Osteocyte (in vitro differentiated cells): ENCODE results near the gene RS1. TPM values are rescaled to one million over a fixed set of nuclear protein-coding genes. Genes with fewer than 3 reads are reported as not detected.

ENCODE experiments used
- DNase-seq: peaks from one replicate; pipeline ENCODE4 v3.0.0; 2021; ENCODE audit warnings: mixed read lengths; ENCODE audit not compliant: unreplicated experiment; ENCODE audit errors: extremely low spot score
- H3K27ac Mint-ChIP-seq: one replicate; pipeline ENCODE4 v1.8.0; 2021; ENCODE audit warnings: mild to moderate bottlenecking, mixed read lengths; ENCODE audit not compliant: unreplicated experiment
- H3K27me3 Mint-ChIP-seq: one replicate; pipeline ENCODE4 v1.8.0; 2021; ENCODE audit warnings: mixed read lengths; ENCODE audit not compliant: unreplicated experiment
- H3K36me3 Mint-ChIP-seq: one replicate; pipeline ENCODE4 v1.8.0; 2021; ENCODE audit warnings: mixed read lengths; ENCODE audit not compliant: unreplicated experiment
- H3K4me1 Mint-ChIP-seq: one replicate; pipeline ENCODE4 v1.8.0; 2021; ENCODE audit warnings: mixed read lengths; ENCODE audit not compliant: unreplicated experiment
- H3K4me3 Mint-ChIP-seq: one replicate; pipeline ENCODE4 v1.8.0; 2021; ENCODE audit warnings: mild to moderate bottlenecking, moderate library complexity, mixed read lengths; ENCODE audit not compliant: unreplicated experiment
- H3K9me3 Mint-ChIP-seq: one replicate; pipeline ENCODE4 v1.8.0; 2021; ENCODE audit warnings: mixed read lengths; ENCODE audit not compliant: unreplicated experiment
- total RNA-seq: library from RNA; stranded (reverse); gene quantifications from 2 replicates; pipeline ENCODE4 v1.2.1, GENCODE V29; 2021
- TF ChIP-seq, protein P1 (sequence below): fragments of 200-600 bp; sonication (generic); IDR thresholded peaks from 2 replicates; pipeline ENCODE4 v1.5.0; 2021; ENCODE audit warnings: antibody characterized with exemption, mild to moderate bottlenecking, moderate library complexity

RS1 gene
- total RNA-seq, 1 donor from 2014 or later = not detected

DNA sequence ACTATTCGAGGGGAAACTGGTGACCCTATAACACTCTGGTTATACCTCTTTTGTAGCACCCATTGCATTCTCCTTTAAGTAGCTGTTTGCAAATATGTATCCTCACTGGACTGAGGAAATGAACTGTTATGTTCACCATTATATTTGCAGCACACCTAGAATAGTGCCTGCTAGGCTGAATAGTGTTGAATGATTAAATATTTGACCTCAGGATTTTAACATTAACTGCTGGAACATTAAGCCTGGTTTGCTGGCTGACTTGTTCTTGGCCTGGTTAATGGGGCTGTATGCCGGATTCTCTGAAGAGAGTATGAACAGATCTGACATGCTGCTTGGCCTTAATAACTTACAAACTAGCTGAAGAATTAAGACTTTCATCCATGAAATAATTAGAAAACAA lies 80.1 kb downstream of the RS1 start:
- Mint-ChIP-seq H3K4me1 (peaks cover 5% of the 10 kb centered on the region), H3K27me3 (no peaks in the 10 kb centered on the region), H3K4me3 (no peak overlapping the region), H3K36me3 (peaks cover 6% of the 10 kb centered on the region), H3K27ac (no peak overlapping the region), H3K9me3 (no peaks in the 10 kb centered on the region)
- no peak for DNase-seq
- TF ChIP-seq, protein P1, sequence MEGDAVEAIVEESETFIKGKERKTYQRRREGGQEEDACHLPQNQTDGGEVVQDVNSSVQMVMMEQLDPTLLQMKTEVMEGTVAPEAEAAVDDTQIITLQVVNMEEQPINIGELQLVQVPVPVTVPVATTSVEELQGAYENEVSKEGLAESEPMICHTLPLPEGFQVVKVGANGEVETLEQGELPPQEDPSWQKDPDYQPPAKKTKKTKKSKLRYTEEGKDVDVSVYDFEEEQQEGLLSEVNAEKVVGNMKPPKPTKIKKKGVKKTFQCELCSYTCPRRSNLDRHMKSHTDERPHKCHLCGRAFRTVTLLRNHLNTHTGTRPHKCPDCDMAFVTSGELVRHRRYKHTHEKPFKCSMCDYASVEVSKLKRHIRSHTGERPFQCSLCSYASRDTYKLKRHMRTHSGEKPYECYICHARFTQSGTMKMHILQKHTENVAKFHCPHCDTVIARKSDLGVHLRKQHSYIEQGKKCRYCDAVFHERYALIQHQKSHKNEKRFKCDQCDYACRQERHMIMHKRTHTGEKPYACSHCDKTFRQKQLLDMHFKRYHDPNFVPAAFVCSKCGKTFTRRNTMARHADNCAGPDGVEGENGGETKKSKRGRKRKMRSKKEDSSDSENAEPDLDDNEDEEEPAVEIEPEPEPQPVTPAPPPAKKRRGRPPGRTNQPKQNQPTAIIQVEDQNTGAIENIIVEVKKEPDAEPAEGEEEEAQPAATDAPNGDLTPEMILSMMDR = no peak

Other genes with a start within 250 kb of the RS1 start
- 10.9 and 12.6 TPM in 2 replicates for gene CDKL5, start 246.5 kb downstream of the RS1 start, total RNA-seq
- 0.18 and 1.2 TPM in 2 replicates for gene PPEF1, start 35.5 kb upstream of the RS1 start, total RNA-seq